Activated CD4-positive, CD25-positive, alpha-beta regulatory T cell treated with anti-CD3 and anti-CD28 coated beads, Interleukin-2, amount 50 U/mL, for 72 hours (primary cell): ENCODE measurements around the gene AADAT.

Source experiments
- DNase-seq: peaks from one replicate; pipeline ENCODE4 v3.0.0; 2021

Gene AADAT

GRCh38 chr4:170027181-170027829 is 62.5 kb downstream of the AADAT start:
- peak; percentile 84 for DNase-seq

- peak; percentile 82 for DNase-seq
Measured at GRCh38 chr4:170026253-170027021, 63.3 kb downstream of the AADAT start, which contains the start of gene MFAP3L. Gene MFAP3L, minus strand, starts transcription at chr4:170026395. Its CDS starts 20,518 bp downstream, at chr4:170005877.

DNA sequence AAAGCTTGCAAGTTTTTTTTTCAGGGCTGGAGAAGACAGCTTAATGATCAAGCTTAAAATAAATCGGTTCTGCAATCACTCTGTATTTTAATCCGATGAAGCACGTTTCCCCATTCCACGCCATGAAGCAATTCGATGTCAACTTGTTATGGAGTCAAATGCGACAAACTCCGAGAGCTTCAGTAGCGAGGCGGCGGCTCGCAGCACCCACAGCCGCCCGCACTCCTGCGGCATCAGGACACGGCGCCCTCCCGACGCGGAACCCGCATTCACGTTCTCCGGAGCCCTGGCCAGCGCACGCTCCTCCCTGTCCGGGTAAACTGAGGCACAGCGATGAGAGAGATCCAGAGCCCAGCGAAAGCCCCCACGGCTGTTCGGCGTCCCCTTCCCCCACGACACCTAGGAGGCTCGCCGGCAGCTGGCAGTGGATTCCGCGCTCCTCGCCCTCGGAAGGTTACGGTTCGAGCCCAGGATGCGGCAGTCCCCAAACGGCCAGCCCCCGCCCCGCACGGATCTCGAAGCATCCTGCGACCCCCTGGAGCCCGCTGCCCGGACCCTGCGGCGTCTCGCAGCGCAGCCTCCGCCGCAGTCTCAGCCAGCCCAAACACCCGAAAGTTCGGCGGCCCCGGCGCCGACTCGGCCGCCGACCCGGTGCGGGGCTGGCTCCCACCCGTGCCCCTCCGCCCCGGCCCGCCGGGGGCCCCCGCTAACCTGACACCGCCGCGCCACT is 64.1 kb downstream of the AADAT start:
- DNase-seq = no peak

DNA sequence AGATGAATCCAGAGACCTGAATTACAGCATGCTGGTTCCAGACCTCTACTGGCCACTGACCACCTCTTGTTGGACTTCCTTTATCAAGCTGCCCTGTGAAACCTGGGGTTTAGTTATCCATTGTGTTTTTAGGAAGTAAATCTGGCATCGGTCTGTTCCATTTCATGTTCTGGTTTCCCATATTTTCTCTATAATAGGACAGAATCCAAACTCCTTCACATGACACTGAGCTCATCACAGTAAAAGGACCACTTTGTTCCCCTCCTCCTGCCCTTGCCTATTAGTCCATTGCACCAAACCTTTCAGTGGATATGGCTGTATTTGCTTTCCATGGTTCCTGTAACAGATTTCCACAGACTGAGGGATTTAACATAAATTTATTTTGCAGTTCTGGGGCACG is 67.5 kb downstream of the AADAT start:
- no peak for DNase-seq

DNA sequence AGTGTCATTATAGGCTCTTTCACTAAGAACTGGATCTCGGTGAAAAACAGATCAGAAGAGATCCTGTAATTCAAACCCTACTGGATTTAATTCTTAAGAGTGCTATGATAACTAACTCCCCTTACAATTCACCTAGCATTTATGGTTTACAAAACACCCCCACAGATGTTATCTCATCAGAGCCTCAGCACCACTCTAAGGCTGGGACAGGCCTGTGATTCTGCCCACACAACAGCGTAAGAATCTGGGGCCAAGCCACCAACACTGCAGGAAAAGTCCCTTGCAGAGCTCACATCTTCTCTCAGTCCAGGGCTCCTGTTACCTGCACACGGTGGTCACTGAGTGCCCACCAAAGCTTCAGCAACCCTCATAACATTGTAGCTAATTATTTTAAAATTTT is 72.5 kb downstream of the AADAT start:
- no peak for DNase-seq

DNA sequence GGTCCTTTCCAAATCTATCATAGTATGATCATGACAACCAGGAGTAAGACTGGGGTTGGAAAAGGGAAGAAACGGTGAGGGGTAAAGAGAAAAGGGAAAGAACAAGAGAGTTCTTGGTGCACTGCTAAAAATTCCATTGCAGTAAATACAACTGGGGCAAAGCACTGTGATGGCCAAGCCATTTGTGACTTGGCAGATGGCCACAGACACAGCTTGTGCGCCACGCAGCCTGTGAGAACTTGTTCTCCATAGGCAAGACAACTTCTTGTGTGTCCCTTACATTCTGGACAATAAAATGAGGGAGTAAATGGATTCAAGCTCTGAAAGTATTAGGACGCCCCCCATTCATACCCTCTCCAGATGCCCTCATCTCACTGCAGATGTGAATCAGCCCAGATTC is 74.5 kb downstream of the AADAT start:
- no peak for DNase-seq

- no peak for DNase-seq
Measured at GRCh38 chr4:170014359-170015011, 75.3 kb downstream of the AADAT start.

- DNase-seq = no peak
Measured at GRCh38 chr4:170012629-170012958, 77.2 kb downstream of the AADAT start.

DNA sequence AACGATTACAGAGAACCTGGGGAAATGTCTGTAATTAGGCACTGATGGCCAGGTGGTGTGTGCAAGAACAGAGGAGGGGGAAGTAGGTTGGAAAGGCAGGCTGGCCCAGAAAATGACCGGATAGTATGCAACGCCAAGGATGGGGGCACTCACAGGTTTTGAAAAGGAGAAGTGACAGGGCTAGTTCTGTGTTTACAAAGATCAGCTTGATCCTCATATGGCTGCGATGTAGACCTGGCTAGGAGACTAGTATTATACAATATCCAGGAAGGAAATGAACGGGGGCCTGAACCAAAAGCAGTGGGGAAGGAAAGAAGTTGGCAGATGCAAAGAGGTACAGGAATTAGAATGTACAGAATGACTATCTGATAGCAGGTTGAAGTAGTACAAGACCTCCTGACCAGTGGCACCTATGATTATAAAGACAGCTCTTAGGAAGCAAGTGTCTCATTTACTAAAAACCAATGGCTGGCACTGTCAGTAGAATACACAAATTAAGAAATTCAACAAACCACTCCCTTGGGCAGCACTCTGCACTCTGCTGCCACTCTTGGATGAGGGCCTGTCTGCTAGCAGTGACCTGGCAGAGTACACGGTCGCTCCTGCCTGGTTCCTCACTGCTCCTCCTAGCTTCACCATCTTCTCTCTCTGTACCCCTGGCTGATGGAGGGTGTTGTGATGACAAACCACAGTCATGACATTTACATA is 77.7 kb downstream of the AADAT start:
- no peak for DNase-seq
